Hematopoietic multipotent progenitor cell treated with erythropoietin and hydrocortisone succinate and interleukin-3 and kit ligand, for 15 days (in vitro differentiated cells): Measurements from ENCODE around the gene PPFIBP2.

Experiments
- DNase-seq: peaks from one replicate; pipeline ENCODE4 v3.0.0-alpha.2; 2015; ENCODE audit warnings: low spot score

PPFIBP2 gene

GRCh38 chr11:7525424-7525823 lies 11.6 kb downstream of the PPFIBP2 start:
- no peak for DNase-seq

GRCh38 chr11:7527029-7527428 lies 13.2 kb downstream of the PPFIBP2 start:
- DNase-seq, result no peak

- no peak for DNase-seq
Measured at GRCh38 chr11:7528514-7529049, 14.8 kb downstream of the PPFIBP2 start.

- no peak for DNase-seq
Measured at GRCh38 chr11:7530013-7530640, 16.3 kb downstream of the PPFIBP2 start.

GRCh38 chr11:7531011-7531410 lies 17.2 kb downstream of the PPFIBP2 start:
- DNase-seq, result no peak

- no peak for DNase-seq
Measured at GRCh38 chr11:7532405-7533145, 18.8 kb downstream of the PPFIBP2 start.

GRCh38 chr11:7533199-7534041 lies 19.6 kb downstream of the PPFIBP2 start:
- no peak for DNase-seq

- no peak for DNase-seq
Measured at GRCh38 chr11:7534042-7534378, 20.2 kb downstream of the PPFIBP2 start.

- DNase-seq, result no peak
Measured at GRCh38 chr11:7536100-7536499, 22.3 kb downstream of the PPFIBP2 start.

- DNase-seq, result no peak
Measured at GRCh38 chr11:7537265-7537664, 23.5 kb downstream of the PPFIBP2 start.

GRCh38 chr11:7538031-7538430 lies 24.2 kb downstream of the PPFIBP2 start:
- DNase-seq, result no peak

- DNase-seq, result no peak
Measured at GRCh38 chr11:7538466-7539454, 25.0 kb downstream of the PPFIBP2 start.

GRCh38 chr11:7540830-7541555 lies 27.2 kb downstream of the PPFIBP2 start:
- DNase-seq, result no peak

GRCh38 chr11:7543302-7543701 lies 29.5 kb downstream of the PPFIBP2 start:
- no peak for DNase-seq

- DNase-seq, result no peak
Measured at GRCh38 chr11:7544021-7544420, 30.2 kb downstream of the PPFIBP2 start.

GRCh38 chr11:7545611-7546010 lies 31.8 kb downstream of the PPFIBP2 start:
- DNase-seq, result no peak

GRCh38 chr11:7546324-7546791 lies 32.6 kb downstream of the PPFIBP2 start:
- no peak for DNase-seq

- DNase-seq, result no peak
Measured at GRCh38 chr11:7547687-7548086, 33.9 kb downstream of the PPFIBP2 start.

GRCh38 chr11:7548659-7549274 lies 35.0 kb downstream of the PPFIBP2 start:
- no peak for DNase-seq

GRCh38 chr11:7549681-7550080 lies 35.9 kb downstream of the PPFIBP2 start:
- no peak for DNase-seq
